AG04450 (cell line): ENCODE results near the gene WNT6. TPM values are rescaled to one million over a fixed set of nuclear protein-coding genes. Genes with fewer than 3 reads are reported as not detected.

Experiments
- CTCF ChIA-PET: fragments of 300-600, 350-600 bp; formaldehyde crosslinking; extraction: SDS; loops from one replicate; lab custom pipeline; 2022; ENCODE audit warnings: antibody characterized with exemption, inconsistent platforms; lab: Charles Lee
- POLR2A ChIA-PET: fragments of 350-600 bp; formaldehyde crosslinking; extraction: SDS; loops from one replicate; lab custom pipeline; 2021; ENCODE audit warnings: antibody characterized with exemption, inconsistent platforms; lab: Yijun Ruan, JAX
- DNase-seq: peaks from one replicate; pipeline ENCODE4 v3.0.0-alpha.2; 2011; ENCODE audit warnings: low read depth, low spot score
- H3K27ac ChIP-seq: one replicate; pipeline ENCODE4 v1.5.1; 2012; ENCODE audit warnings: low read depth, low read length, control low read depth
- H3K27me3 ChIP-seq: one replicate; pipeline ENCODE4 v1.6.0; 2012; ENCODE audit warnings: low read length; ENCODE audit not compliant: control insufficient read depth, insufficient read depth
- H3K4me3 ChIP-seq: 2 replicates; pipeline ENCODE4 v1.5.1; 2011; ENCODE audit warnings: mild to moderate bottlenecking, low read depth, low read length, control low read depth
- H3K9me3 ChIP-seq: 2 replicates; pipeline ENCODE4 v1.5.1; 2012; ENCODE audit warnings: low read length; ENCODE audit not compliant: control insufficient read depth, insufficient read depth
- CTCF ChIP-seq: IDR thresholded peaks from 2 replicates; pipeline ENCODE4 v1.5.1; 2011; ENCODE audit warnings: low read depth, low read length, control low read depth, inconsistent platforms
- polyA plus RNA-seq: library from polyadenylated mRNA; depleted of rRNA; stranded (reverse); fragments of >200 nt; gene quantifications from 2 replicates; pipeline ENCODE4 v1.2.3, GENCODE V29; 2011

Gene WNT6
- polyA plus RNA-seq, 1 experiment, result not detected

DNA sequence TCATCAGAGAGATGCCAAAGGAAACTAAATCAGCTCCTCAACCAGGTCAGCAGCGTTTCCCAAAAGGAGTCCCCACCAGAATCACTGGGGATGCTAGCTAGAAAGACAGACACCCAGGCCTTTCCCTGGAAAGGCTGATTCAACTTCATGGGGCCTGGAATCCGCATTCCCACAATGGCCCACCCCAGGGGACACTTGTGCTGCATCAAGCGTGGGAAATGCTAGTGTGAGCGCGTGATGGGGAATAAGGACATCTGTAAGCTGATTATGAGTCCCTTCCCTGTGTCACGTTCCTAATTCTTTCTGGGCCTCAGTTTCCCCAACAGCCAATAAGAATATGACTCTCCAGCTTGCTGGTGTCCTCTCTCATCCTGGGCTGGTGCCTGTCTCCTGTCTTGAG is 18.9 kb downstream of the WNT6 start:
- ChIA-PET CTCF (interaction anchor here (0.9 to 8.9 kb wide), 4 partner anchors 9 to 276 kb away, joined by 3 to 127 read pairs (median 16); no protein-coding TSS in a partner anchor), POLR2A (no interaction called here)
- Histone ChIP-seq H3K9me3 (no peaks in the 10 kb centered on the region; the same call in 1 of the 2 replicates), H3K27me3 (peaks cover 83% of the 10 kb centered on the region), H3K4me3 (no peak overlapping the region), H3K27ac (no peak overlapping the region)
- no peak for TF ChIP-seq CTCF
- no peak for DNase-seq

DNA sequence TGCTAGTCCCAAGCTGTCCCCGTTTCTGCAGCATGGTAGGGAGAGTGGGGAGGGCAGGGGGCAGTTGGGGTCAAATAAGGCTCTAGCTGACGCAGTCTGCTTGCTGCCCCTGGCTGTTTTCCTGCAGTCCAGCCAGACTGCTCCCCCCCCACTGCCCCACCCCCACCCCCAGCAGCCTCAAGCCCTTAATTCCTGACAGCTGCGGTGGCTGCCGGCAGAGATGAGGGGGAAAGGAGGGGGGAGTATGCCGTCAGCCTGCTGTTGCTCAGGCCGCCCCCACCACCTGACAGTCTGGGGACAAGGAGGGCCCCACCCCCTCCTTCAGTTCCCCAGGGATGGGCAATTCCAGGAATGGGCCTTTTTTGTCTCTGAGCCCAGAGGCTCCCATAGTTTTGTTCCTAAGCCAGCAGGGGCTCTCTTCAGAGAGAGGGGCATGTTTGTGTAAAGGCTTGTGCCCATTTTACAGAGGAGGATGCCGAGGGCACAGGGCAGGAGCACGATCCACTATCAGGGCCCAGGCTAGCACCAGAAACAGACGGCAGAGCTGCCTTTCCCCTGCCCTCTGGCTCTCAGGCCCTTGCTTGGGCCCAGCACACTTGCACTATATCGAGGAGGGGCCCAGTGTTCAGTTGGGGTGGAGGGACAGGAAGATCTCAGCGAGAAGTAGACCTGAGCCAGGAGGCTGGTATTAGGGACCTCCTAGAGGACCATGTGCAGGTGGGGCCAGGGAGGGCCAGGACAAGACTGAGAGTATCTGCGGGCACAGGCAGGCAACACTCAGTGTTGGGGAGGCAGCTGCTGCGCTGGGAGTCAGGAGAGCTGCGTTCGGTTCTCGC is 19.5 kb downstream of the WNT6 start:
- H3K27me3 ChIP-seq, result peaks cover 81% of the 10 kb centered on the region
- POLR2A ChIA-PET, result no interaction called here
- H3K27ac ChIP-seq, result no peak overlapping the region
- no peak for DNase-seq
- H3K4me3 ChIP-seq, result no peak overlapping the region
- no peak for TF ChIP-seq CTCF
- CTCF ChIA-PET, result interaction anchor here (1.3 to 8.9 kb wide), 3 partner anchors 8 to 18 kb away, joined by 8 to 127 read pairs (median 24); no protein-coding TSS in a partner anchor
- no peaks in the 10 kb centered on the region; the same call in 1 of the 2 replicates for H3K9me3 ChIP-seq

DNA sequence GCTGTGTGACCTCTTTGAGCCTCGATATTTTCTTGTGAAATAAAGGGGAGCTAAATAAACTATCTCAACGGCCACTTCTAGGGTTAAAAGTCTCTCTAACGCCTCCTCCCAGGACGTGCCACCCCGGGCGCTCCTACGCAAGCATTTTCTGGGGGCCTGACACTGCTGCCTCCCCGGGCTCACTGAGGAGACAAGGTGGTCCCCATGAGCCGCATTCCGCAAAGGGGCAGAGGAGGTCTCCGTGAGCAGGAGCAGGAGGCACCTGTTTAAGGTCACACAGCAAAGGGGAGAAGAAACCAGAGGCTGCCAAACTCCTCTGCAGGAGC is 20.1 kb downstream of the WNT6 start:
- no peak overlapping the region for H3K27ac ChIP-seq
- DNase-seq, result no peak
- H3K27me3 ChIP-seq, result peaks cover 81% of the 10 kb centered on the region
- CTCF ChIA-PET, result interaction anchor here (8.9 kb wide), 1 partner anchor 17 kb away, joined by 127 read pairs; no protein-coding TSS in a partner anchor
- TF ChIP-seq CTCF, result no peak
- no peak overlapping the region for H3K4me3 ChIP-seq
- H3K9me3 ChIP-seq, result no peaks in the 10 kb centered on the region; the same call in 1 of the 2 replicates
- POLR2A ChIA-PET, result interaction anchor here (0.5 kb wide), 1 partner anchor 395 kb away, joined by 6 read pairs; no protein-coding TSS in a partner anchor

GRCh38 chr2:218880102-218880858 is 20.7 kb downstream of the WNT6 start, which contains the start of gene WNT10A:
Gene WNT10A (plus strand): TSS chr2:218880852. CDS start chr2:218880996, 144 bp downstream.
- Histone ChIP-seq H3K4me3 (no peak within 1 kb of the TSS), H3K27me3 (peaks cover 82% of the 10 kb centered on the region)
- POLR2A ChIA-PET, result interaction anchor here (0.5 kb wide), 1 partner anchor 395 kb away, joined by 6 read pairs; no protein-coding TSS in a partner anchor

More at GRCh38 chr2:218880102-218880858, 20.7 kb downstream of the WNT6 start, which contains the start of gene WNT10A:
- Histone ChIP-seq H3K9me3 (no peaks in the 10 kb centered on the region; the same call in 1 of the 2 replicates), H3K27ac (no peak within 1 kb of the TSS)
- TF ChIP-seq CTCF, result no peak
- CTCF ChIA-PET, result interaction anchor here (8.9 kb wide), 1 partner anchor 17 kb away, joined by 127 read pairs; no protein-coding TSS in a partner anchor
- DNase-seq, result no peak
